T-helper 2 cell (primary cell): ENCODE data around the gene MYO1C.
"Not testable (repeated sequence)": the region's sequence is repeated elsewhere in the genome, so short reads cannot be mapped to it uniquely, and the experiment has no call there.

Experiments
- DNase-seq, 5 experiments: peaks; one replicate each; pipeline versions ENCODE4 v3.0.0 to v3.0.0-alpha.2; 2012 to 2022
- total RNA-seq, 2 donors: gene quantifications; one replicate each; lab custom pipeline; 2026; lab: John Stamatoyannopoulos, UW

MYO1C gene
- total RNA-seq = 27.7 to 34.1 reads per million in 2 donors

DNA sequence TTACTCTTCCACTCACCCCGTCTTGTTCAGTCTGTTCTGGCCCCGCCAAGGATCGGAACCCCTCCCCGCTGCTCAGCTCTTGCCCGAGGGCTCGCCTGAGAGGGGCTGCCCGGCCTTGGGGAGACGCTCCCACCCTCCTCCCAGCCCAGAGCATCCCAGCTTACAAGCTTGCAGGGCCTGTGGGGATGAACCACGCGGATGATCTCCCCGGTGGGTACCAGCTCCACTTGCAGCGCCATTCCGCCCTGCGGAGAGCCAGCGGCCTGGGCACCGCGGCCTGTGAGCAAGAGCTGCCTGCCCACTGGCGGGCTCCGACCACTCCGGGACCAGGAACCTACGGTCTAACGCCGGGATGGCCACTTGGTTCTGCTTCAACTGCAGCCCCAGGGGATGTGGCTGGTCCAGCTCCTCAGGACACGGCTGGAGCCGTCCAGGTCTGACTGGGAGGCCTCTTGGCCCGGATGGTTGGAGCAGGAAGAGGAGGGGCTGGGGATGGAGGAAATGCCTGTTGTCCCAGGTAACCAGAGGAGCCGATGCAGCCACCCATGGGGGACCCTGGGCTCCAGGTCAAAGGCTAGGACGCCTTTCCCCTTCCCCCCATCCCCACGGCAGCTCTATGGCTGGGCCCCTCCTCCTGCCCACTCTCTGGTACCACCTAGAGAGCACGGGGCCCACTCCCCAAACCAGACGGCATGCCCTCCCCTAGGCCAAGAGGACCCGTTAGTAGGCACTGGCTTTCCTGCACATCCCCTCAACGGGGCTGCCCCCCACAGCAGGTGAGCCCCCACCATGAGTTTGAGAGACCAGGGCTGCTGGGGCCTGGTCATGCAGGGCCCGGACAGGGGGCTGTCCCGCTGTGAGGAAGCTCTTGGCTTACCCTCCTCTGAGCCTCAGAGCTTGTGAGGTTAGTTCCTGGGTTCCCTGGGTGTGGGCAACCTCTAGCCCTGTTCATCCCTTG, at the start of gene MYO1C:
Gene MYO1C, minus strand, starts transcription at position 438 of the 958 bp plus-strand sequence. Its CDS starts 199 bp downstream, at position 239.
- no peak for DNase-seq

DNA sequence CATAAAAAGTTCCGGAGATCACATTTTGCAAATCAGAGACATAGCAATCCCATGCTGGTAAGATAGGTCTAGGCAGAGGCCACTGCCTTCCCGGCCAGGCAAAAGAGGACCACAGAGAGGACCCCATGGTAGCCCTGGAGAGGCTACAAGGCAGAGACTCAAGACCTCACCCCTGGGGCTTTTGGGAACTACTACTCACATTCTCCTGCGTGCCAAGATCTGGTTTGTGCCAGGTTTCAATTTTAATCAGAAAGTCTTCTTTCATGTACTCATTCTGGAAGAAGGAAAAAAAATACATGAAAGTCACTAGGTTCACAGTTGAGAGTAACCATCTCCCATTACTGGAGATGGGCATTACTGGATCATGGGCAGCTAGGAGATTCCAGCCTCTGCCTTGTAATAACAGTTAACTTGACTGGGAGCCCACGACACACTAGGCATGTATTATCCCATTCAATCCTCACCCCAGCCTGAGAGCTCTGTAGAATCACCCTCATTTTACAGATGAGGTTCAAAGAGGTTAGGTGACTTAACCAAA, 49.0 kb upstream of the MYO1C start:
- DNase-seq = no peak

GRCh38 chr17:1539811-1540210, 47.3 kb upstream of the MYO1C start:
- no peak for DNase-seq

DNA sequence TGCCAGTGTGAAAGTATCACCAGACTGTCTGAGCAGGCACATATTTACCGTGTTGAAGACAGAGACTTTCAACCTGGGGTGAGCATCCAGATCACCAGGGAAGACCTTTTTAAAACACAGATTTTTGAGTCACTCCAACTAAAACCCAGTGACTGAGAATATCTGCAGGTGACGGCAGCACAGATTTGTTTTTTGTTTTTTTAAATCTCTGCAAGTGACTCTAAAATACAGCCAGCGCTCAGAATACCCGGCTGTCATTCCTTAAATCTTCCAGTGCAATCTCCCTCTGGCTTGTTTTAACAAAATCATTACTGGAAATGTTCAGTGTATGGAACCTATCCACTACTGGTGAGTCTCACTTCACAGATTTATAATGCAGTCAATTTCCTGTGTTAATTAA, 43.3 kb upstream of the MYO1C start:
- no peak for DNase-seq

DNA sequence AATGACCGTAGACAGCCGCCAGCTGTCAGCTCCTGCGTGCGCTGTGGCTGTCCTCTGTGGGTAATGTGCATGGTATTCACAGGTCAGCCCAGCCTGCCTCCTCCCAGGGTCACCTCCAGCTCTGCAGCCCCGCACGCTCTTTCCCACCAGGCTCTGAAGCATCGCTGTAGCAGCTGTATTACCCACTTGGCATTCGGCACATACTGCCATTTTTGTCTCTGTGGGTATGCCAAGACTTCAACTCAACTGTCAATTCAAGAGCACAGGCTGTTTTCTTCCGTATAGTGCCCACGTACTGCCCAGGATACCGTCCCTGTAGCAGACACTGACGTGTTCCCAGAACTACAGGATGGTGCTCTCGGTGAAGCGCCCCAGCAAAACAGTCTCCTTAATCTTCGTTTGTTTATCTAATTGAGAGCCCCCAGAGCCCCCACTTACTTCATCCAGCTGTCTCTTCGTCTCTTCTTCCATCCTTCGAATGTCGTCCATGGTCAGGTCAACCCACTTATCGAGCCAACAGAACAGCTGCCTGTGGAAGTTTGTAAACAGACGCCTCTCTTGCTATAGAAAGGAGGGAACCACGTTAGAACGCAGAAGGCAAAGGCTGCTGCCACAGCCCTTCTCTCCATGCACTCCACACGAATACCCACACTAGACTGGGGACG, 41.3 kb upstream of the MYO1C start:
- no peak for DNase-seq

DNA sequence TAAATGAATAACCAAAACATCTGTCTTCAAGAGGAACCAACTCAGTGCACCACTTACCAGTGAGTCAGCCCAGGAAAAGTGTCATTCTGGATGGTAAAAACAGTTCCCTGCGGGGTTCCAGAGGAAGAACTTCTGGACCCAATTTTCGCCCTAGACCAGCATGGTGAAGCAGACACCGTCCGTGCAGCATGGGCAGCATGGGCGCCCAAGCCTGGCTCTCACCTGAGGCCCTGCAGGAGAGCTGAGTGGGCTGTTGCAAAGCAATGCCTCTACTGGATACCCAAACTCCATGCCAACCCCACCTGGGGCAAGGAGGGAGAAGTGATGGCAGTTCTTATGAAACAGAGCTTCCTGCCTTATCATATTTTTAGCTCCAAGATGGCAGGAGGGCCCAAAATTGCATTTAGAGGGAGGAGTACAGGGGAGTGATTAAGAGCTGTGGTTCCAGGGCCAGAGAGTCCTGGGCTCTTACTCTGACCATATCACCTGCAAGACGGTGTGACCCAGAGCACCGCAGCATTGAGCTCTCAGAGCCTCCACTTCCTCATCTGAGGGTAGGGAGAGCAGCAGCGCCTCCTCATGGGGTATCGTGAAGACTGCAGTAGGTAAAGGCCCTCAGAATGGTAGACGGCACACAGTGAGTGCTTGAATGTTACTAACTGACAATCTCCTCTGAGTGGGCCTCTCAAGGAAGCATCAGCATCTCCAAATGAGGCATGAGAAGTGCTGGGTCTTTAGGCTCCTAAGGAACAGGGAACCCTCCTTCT, 40.5 kb upstream of the MYO1C start:
- peak in 3 of 5 experiments; percentile 5 to 70 (median 42) for DNase-seq

GRCh38 chr17:1529863-1530262, 37.4 kb upstream of the MYO1C start:
- no peak for DNase-seq

DNA sequence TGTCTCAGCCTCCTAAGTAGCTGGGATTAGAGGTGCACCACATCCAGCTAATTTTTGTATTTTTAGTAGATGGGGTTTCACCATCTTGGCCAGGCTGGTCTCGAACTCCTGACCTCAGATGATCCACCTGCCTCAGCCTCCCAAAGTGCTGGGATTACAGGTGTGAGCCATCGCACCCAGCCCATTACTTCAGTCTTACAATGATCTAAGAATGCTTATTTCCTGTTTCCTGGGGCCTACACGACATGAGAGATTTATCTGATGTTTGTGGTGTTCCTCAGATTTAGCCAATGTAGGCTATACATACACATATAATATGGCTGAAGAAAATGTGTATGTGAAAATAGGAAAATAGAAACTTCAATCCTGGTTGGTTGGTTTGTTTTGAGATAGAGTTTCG, 34.4 kb upstream of the MYO1C start:
- peak in 2 of 5 experiments; percentile 20 to 82 for DNase-seq

- DNase-seq = no peak
These were observed 30.1 kb upstream of the MYO1C start for GRCh38 chr17:1522626-1523025.

DNA sequence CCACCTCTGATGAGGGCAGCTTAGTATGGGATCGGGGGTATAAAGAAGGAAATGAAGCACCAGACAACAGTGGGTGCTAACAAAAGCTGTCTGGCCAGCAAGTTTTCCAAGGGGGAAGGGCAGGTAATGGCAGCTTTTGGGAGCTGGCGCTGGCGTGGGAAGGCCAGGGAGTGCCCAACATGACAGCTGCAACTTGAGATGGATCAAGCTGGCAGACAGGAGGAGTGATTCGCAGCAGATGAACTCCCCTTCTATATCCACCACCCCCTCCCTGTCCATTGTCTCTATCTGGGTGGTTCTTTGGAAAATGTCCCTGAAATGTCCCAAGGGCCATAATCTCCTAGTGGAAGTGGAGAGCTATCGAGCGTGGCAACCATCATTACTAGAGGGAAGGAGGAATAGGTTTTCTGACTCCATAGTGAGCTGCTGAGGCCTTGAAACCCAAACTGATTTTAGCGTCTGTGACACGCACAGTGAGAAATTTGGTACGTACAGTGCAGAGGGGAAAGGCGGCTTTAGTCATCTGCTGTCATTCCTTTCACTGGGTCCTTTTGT, 28.7 kb upstream of the MYO1C start:
- DNase-seq = no peak

- DNase-seq = no peak
These were observed 27.2 kb upstream of the MYO1C start for GRCh38 chr17:1519678-1520077.

- DNase-seq = no peak
These were observed 25.9 kb upstream of the MYO1C start for GRCh38 chr17:1518410-1518809.

GRCh38 chr17:1516388-1517161, 24.1 kb upstream of the MYO1C start, which contains the start of gene INPP5K:
Gene INPP5K, minus strand, starts transcription at chr17:1516612. Its CDS starts 113 bp downstream, at chr17:1516499.
- peak; percentile 96 to 99 (median 97) for DNase-seq

GRCh38 chr17:1515640-1516387, 23.3 kb upstream of the MYO1C start:
- peak in 3 of 5 experiments; percentile 22 to 85 (median 45) for DNase-seq

DNA sequence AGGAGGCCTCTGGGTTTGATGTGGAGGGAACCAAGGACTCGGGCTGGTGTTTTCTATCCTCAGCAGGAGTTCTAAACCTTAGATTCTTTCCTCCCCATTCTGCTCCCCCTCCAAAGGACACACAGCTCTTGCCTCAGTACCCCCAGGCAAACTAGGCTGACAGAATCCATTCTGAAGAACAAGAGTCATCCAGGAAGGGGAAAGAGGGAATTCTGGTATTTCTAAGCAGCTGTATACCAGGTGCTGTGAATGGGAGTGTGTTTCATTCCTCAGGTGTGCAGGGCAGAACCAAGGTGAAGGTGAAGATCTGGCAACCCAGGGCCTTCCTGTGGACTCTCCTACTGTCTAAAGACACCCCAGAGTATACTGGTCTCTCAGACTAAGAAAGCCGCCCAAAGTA, 19.9 kb upstream of the MYO1C start:
- no peak for DNase-seq

GRCh38 chr17:1511756-1512321, 19.4 kb upstream of the MYO1C start:
- no peak for DNase-seq

DNA sequence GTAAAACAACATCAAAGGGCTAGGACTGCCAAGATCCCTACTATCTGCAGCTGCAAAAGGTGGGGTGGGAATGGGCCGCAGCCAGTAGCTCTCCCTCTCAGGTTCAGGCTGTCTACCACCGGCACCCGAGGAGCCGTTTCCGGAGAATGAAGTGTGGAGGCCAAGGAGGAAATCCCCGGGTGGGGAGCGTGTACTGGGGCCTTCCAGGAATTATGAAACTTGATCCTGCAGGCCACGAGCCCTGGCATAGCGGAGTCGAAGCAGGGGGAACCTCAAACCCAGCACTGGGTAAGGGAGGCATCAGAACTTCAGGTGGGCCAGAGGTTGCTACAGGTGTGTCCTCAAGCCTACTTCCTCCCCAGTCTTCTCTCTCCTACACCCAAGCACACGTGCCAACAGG, 18.8 kb upstream of the MYO1C start:
- DNase-seq = no peak

DNA sequence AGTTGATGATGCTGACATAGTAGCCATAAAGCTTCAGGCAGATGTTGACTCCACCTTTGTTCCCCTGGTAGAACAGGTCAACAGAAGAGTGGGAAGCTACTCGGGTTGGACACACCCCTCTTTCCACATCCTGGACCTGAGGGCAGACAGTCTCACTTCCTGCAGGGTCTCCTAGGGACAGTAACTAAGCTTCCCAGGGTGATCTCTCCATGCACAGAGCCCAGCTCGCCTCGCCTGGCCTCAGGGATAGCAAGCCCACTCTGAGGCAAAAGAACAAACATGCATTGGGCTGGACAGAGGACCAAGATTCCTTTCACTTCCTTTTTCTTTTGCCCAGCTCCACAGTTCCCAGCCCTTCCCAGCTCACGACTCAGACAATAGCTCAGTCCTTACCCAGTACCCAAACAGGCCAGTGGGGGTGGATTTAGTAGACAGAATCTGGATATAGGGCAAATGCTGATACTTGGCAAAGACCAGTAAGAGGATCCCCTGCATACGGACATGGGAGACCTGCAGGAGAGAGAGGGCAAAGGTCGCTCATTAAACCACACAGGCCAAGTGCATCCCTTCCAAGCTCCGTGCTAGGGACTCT, 16.9 kb upstream of the MYO1C start:
- no peak for DNase-seq

DNA sequence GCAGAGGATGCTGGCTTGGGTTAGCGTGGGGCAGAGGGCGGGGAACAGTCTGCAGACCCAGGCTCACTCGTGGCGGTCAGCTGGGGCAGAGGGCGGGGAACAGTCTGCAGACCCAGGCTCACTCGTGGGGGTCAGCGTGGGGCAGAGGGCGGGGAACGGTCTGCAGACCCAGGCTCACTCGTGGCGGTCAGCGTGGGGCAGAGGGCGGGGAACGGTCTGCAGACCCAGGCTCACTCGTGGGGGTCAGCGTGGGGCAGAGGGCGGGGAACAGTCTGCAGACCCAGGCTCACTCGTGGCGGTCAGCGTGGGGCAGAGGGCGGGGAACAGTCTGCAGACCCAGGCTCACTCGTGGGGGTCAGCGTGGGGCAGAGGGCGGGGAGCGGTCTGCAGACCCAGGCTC, 16.2 kb upstream of the MYO1C start:
- not testable (repeated sequence) for DNase-seq
